Sigmoid colon (tissue), 4 donors: Measurements from ENCODE around the gene MORN1.

Source experiments
- CTCF ChIP-seq, 4 experiments: fragments of 450-650 bp in 3 of 4; fragments of 200-600 bp in 1 of 4; IDR thresholded peaks; one replicate each; pipeline ENCODE4 v1.5.1; 2016 to 2019; ENCODE audit warnings: antibody characterized with exemption in 4 of 4, mild to moderate bottlenecking in 3 of 4, moderate library complexity in 2 of 4
- EP300 ChIP-seq, 4 donors: sonication (generic); formaldehyde crosslinking; IDR thresholded peaks; one replicate each; pipeline ENCODE4 v1.6.1; 2017; ENCODE audit warnings: antibody characterized with exemption in 4 of 4
- POLR2A ChIP-seq, 2 donors: fragments of 450-650 bp; IDR thresholded peaks; one replicate each; pipeline ENCODE4 v1.6.1; 2016; ENCODE audit warnings: antibody characterized with exemption in 2 of 2, mild to moderate bottlenecking in 2 of 2, moderate library complexity in 2 of 2
- POLR2AphosphoS5 ChIP-seq, 4 donors: sonication (generic); formaldehyde crosslinking; IDR thresholded peaks; one replicate each; pipeline ENCODE4 v1.6.1; 2017; ENCODE audit warnings: antibody characterized with exemption in 4 of 4

DNA sequence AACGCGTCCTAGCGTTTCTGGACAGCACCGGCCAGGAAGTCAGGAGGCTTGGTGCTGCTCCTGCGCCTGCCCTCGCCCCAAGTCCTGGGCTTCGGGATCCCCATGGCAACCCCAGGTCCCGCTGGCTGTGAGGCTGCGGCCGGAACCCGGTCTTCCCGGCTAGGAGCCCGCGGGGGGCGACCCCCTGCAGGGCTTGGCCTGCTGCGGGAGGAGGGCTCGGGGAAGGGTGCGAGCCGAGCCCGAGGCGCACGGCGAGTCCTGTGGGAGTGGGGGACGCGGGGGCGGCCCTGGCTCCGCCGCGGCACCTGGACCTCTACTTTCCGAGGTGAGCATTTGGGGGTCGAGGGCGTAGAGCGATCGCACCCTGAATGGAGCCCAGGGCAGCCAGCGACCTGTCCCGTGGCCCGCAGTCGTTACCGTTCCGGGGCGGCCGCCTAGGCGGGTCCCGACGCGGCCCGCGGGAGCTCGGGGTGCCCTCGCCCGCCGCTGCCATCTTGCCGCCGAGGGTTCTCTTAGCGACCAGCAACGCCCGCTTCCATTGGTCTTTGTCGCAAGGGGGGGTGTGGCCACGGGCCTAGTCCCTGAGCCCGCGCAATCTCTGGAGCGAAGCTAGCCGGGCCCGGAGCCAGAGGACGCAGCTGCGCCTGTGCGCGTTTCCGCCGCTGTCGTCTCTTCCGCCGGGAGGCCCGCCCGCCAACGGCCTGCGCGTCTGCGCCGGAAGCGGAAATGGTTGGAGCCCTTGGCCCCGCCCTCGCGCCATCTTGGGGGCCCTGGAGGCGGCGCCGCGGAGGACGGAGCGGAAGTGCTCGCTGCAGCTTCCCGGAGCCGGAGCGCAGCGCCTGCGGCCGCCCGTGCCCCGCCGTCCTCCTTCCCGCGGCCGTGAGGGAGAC lies at the start of gene MORN1, which contains the start of gene RER1:
- TF ChIP-seq CTCF (IDR thresholded peaks at IDR 0.05) (no peak), POLR2AphosphoS5 (IDR thresholded peaks at IDR 0.05) (peak; percentile 64 to 92 (median 88)), POLR2A (IDR thresholded peaks at IDR 0.05) (peak; percentile 16 to 41), EP300 (IDR thresholded peaks at IDR 0.05) (peak in 1 of 4 donors; percentile 69)
